ENCODE measurements around the gene TEX14.
"Not testable (repeated sequence)": the region's sequence is repeated elsewhere in the genome, so short reads cannot be mapped to it uniquely, and the experiment has no call there.

The TEX14 gene

DNA sequence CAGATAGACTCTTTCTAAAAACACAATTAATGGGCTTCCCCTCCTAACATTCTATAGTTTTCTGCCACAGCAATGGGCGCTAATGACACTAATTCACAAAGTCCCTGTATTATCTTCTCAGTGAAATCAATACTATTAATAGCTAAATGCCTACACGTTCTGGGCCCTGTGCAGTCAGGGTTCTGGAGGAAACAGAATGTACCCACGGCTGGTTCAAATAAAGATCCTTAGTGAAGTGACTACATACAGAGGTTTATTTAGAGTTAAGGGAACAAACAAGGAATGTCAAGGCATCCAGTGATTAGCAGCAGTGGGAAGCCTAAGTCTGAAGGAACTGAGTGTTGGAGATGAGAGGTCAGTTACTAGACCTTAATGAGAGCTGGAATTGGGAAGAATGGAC lies 133.9 kb downstream of the TEX14 start:
- no peak for DNase-seq

GRCh38 chr17:58556833-58557250 lies 135.0 kb downstream of the TEX14 start:
- DNase-seq: no peak

DNA sequence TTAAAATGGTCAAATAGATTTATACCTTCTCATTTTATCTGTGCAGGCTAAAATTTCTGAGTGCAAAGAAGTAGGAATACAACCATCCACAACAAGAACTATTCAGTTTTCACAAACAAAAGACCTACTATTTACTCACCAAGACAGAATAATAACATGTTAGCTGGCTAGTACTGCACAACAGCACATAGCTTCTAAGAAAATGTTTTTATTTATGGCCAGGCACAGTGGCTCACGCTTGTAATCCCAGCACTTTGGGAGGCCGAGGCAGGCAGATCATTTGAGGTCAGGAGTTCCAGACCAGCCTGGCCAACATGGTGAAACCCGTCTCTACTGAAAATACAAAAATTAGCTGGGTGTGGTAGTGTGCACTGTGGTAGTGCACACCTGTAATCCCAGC lies 136.7 kb downstream of the TEX14 start:
- DNase-seq: not testable (repeated sequence)

- DNase-seq: no peak
Observed at GRCh38 chr17:58541249-58541648, 150.6 kb downstream of the TEX14 start.

- no peak for DNase-seq
Observed at GRCh38 chr17:58539698-58540097, 152.1 kb downstream of the TEX14 start.

DNA sequence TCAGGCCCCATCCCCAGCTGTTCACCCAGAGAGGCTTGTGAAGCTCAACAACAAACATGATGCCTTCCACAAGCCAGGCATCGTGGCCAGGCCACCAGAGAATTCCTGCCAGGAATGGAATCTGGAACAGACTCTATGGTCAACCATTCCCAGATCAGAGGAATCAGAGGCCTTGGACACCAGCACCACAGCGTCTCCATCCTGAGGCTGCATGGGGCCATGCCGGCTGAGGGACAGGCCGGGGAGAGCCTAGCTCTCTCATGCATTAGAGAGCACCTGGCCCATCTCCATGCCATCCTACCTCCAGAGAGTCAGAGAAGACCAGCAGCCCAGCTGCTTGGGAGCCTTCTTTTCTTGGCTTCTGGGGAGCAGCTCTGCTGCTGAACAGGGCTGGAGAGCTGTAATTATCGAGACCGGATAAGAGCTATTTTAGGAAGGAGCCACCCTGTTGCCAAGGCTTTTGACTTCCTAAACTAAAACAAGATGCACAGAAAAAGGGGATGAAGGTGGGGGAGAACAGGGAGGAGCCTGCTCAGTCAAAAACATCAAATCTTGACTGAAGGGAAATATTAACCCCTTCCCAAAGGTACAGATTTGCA lies 152.9 kb downstream of the TEX14 start:
- no peak for DNase-seq

- DNase-seq: no peak
Observed at GRCh38 chr17:58537266-58537665, 154.6 kb downstream of the TEX14 start.

GRCh38 chr17:58536542-58536941 lies 155.3 kb downstream of the TEX14 start:
- no peak for DNase-seq

DNA sequence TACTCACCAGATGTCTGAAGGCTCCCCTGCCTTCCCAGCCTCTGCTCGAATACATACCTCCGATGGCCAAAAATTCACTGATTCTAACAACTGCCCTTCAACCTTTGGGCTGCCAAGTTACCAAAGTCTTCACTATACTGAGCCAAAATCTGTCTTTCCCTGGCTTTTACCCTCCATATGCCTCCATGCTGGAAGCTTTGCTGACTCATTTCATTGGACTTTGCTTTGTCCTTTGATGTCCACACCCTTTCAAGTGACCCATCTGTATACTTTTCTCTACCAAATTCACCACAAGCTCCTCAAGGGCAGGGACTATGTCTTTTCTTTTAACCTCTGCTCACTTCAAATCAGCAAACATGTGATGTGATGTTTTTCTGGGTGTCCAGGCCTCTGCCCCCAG lies 156.4 kb downstream of the TEX14 start:
- DNase-seq: no peak

GRCh38 chr17:58534901-58535421 lies 156.9 kb downstream of the TEX14 start:
- DNase-seq: no peak

DNA sequence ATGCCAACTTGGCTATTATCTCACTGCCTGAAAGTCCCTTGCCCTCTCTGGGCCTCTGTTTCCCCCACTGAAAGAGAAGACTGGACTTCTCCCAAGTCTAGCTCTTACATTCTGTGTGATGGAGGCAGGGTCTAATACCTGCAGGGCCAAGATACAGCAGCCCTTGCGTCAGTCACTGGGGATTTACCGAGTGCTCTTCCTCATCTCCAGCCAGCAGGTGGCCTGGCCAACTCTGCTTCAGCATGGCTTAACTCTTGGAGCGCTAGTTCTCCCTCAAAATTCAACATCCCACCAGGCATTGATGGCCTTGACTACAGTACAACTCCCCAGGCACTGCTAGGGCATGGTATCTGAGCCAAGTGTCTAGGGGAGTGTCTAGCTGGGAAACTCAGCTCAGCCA lies 157.5 kb downstream of the TEX14 start:
- DNase-seq: no peak

- no peak for DNase-seq
Observed at GRCh38 chr17:58533616-58534188, 158.1 kb downstream of the TEX14 start.

DNA sequence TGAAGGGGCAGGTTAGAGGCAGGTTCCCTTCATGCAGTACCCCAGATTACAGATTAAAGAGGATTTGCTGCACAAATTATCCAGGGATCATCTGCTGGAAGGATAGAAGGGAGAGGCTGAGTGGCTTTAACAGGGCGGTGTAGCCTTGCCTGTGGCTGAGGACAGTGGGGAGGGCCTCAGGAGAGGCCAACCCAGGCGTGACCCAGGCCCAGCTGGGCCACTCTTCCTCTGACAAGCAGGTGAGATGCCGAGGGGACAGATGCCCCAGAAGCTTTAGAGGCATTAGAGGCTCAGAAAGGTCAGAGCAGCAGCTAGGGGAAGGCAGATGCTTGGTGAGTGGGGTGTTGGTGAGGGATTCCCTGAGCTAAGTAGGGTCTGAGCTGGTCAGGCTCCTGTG lies 159.3 kb downstream of the TEX14 start:
- no peak for DNase-seq

DNA sequence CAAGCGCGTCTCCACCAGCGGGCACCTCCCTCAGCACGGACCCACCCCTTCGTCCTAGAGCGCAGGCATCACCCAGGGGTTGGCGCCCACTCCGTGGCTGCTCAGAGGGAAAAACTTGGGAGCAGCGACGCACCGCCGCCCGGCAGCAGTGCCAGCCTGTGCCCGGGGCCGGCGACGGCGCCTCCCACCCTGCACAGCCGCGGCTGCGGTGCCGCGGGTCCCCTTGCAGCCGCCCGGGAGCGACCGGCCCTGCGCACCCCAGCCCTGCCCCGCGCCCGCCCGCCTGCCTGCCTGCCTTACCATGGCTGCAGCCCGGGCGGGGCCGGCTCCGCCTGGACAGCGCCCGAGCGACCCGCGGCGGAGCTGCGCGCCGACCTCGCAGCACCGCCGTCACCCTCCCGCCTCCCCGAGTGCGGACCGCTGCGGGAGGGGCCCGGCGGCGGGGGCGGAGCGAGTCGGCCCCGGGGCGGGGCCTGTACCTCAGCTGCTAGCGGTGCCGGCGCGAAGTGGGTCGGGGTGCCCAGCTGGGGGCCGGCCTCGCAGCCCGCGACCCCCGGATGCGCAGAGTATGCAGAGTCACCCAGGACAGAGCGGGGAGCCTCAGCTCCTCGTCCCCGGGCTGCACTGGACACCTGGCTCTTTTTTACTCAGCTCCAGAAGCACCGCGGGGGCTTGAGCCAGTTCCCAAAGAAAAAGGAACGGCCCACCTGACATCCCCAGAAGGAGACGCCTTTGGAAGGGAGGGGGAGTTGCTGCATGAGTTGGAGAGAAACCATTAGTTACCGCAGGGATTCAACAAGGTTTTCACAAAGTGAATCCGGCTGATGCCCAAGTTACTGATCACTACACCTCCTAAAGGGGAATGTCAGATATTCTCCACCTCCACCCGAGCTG lies 159.9 kb downstream of the TEX14 start:
- DNase-seq: peak in 5 of 6 experiments; percentile 14 to 51 (median 47)

DNA sequence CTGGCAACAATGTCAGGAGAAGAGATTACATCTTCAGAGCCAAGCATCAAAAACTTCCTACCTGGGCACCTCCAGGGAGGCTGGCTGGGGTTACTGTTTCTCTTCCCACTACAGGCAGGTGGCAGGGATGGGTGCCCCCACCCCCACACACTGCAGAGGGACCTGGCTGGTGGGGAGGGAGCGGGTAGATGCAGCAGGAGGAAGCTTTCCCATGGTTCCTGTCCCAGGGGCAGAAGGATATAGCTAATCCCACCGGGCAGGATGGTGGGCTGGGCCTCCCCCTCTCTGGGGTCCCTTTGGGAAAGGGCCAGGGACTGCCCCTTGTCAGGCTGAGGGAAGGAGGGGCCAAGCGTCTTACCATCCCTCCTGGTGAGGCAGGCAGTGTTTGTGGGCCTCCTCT lies 160.7 kb downstream of the TEX14 start:
- no peak for DNase-seq

DNA sequence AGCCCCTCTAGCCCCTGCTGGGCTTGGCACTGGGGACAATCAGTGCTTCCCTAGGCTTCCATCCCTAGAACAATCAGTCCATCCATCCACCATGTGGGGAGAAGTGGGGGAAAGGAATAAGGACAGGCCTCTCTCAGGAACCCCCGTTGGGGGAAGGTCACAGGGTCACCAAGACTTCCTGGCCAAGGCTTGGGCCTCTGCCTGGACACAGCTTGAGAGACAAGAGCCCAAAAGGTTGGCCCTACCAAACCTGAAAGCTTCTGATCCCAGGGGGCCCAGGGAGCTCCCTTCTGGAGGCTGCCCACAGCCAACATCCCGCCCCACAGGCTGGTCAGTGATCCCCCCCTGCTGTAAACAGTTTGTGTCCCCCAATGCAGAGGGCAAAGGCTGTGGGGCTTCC lies 161.2 kb downstream of the TEX14 start:
- DNase-seq: no peak

DNA sequence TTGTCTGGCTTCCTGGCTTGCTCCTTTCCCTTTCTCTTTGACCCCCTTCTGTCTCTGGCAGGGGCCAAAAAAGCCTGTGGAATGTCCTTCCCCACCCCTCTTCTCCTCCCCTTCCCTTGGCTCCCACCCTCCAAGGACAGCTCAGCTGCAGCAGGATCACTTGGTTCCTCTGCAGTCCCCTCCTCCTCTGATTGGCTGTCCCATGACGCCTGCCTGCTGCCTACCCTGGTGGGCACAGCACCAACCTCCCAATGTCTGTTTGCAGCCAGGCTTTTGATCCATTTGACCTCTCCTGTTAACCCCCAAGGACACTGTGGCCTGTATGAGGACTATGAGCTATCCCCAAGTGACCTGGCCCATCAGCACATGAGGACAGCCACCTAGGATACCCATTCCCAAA lies 162.6 kb downstream of the TEX14 start:
- DNase-seq: no peak

GRCh38 chr17:58528443-58528842 lies 163.4 kb downstream of the TEX14 start:
- DNase-seq: no peak

GRCh38 chr17:58527949-58528348 lies 163.9 kb downstream of the TEX14 start:
- no peak for DNase-seq

DNA sequence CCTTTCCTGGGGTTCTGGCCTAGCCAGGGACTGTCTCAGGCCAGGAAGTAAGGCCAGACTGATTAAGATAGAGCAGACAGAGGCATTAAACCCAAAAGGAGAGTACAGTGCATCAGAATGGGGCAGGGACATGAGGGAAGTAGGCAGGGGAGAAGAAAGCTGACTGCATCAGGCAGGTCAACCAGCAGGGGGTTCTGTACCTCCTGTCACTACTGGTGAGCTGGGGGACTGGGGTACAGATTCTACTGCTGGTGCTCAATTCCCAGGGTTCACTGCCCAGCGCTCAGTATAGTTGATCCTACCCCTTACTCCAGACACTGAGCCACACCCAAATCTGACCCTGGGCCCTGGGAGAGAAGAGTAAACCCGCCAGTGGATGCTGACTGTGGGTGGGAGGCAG lies 164.5 kb downstream of the TEX14 start:
- no peak for DNase-seq

GRCh38 chr17:58525239-58525638 lies 166.6 kb downstream of the TEX14 start:
- DNase-seq: no peak

DNA sequence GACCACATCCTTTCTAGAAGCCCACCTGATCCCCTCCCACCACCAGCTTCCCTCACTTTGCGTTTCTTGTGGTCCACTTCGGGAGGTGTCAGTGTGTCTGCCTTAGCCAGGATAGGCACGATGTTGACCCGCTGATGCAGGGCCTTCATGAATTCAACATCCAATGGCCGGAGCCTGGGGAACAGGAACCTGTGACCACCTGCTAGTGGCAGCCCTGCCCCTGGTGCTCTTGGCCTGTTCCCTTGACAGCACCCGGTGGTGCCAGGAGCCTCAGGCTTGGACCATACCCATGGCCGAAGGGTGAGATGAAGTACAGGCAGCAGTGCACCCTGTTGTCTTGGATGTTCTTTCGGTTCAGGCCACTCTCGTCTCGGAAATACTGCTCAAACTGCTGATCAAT lies 170.2 kb downstream of the TEX14 start:
- no peak for DNase-seq

- DNase-seq: no peak
Observed at GRCh38 chr17:58520843-58521430, 170.9 kb downstream of the TEX14 start.
